HEK293 (cell line): Measurements from ENCODE around the gene MTFMT.

Experiments
- CTCF ChIA-PET: fragments of 350-600 bp; formaldehyde crosslinking; extraction: SDS; loops from one replicate; lab custom pipeline; 2021; ENCODE audit warnings: antibody characterized with exemption; lab: Yijun Ruan, JAX
- POLR2A ChIA-PET: fragments of 300-600 bp; formaldehyde crosslinking; extraction: SDS; loops from one replicate; lab custom pipeline; 2020; ENCODE audit warnings: antibody characterized with exemption, inconsistent platforms; lab: Yijun Ruan, JAX
- H3K27ac ChIP-seq: fragments of 200-500 bp; sonication (Bioruptor generic); 2 replicates; pipeline ENCODE4 v1.5.1; 2014; ENCODE audit warnings: low read depth, low read length, control low read depth, inconsistent platforms; ENCODE audit errors: extremely low read depth
- H3K36me3 ChIP-seq, 2 experiments: fragments of 200-500 bp in 1 of 2; sonication (Bioruptor generic) in 1 of 2; 1 replicate in 1 of 2; 2 replicates in 1 of 2; pipeline ENCODE4 v1.5.1; 2014 to 2017; ENCODE audit warnings: inconsistent platforms in 2 of 2, low read length in 2 of 2; ENCODE audit not compliant: control insufficient read depth in 2 of 2, insufficient read depth in 1 of 2
- H3K4me1 ChIP-seq: fragments of 200-500 bp; sonication (Bioruptor generic); 2 replicates; pipeline ENCODE4 v1.5.1; 2014; ENCODE audit warnings: mild to moderate bottlenecking, low read length, inconsistent platforms; ENCODE audit not compliant: control insufficient read depth, insufficient read depth
- H3K4me3 ChIP-seq: 2 replicates; pipeline ENCODE4 v1.5.1; 2011; ENCODE audit warnings: low read depth, mild to moderate bottlenecking, control low read depth, low read length, moderate library complexity
- H3K9me3 ChIP-seq: fragments of 200-500 bp; sonication (Bioruptor generic); 2 replicates; pipeline ENCODE4 v1.5.1; 2014; ENCODE audit warnings: low read depth, low read length, inconsistent platforms; ENCODE audit not compliant: control insufficient read depth, insufficient read depth
- GLIS1 ChIP-seq: fragments of 450-650 bp; formaldehyde crosslinking; IDR thresholded peaks from 2 replicates; pipeline ENCODE4 v1.5.1; 2016; ENCODE audit warnings: missing biosample characterization, missing genetic modification characterization
- INSM2 ChIP-seq: fragments of 450-650 bp; formaldehyde crosslinking; IDR thresholded peaks from 2 replicates; pipeline ENCODE4 v1.5.1; 2016; ENCODE audit warnings: missing biosample characterization, missing genetic modification characterization
- KLF16 ChIP-seq: fragments of 450-650 bp; formaldehyde crosslinking; IDR thresholded peaks from 2 replicates; pipeline ENCODE4 v1.5.1; 2017; ENCODE audit warnings: missing biosample characterization, missing genetic modification characterization
- OVOL3 ChIP-seq: fragments of 450-650 bp; formaldehyde crosslinking; IDR thresholded peaks from 2 replicates; pipeline ENCODE4 v1.5.1; 2016; ENCODE audit warnings: missing biosample characterization, missing genetic modification characterization
- SETDB1 ChIP-seq: IDR thresholded peaks from one replicate; pipeline ENCODE4 v1.6.1; 2017; ENCODE audit warnings: mild to moderate bottlenecking, low read length, moderate library complexity, mixed read lengths; ENCODE audit not compliant: insufficient read length
- WT1 ChIP-seq: fragments of 450-650 bp; formaldehyde crosslinking; IDR thresholded peaks from 2 replicates; pipeline ENCODE4 v1.5.1; 2016; ENCODE audit warnings: missing biosample characterization, missing genetic modification characterization
- ZBTB1 ChIP-seq: fragments of 450-650 bp; formaldehyde crosslinking; IDR thresholded peaks from 2 replicates; pipeline ENCODE4 v1.5.1; 2016; ENCODE audit warnings: missing biosample characterization, missing genetic modification characterization
- ZNF146 ChIP-seq: fragments of 450-650 bp; formaldehyde crosslinking; IDR thresholded peaks from 2 replicates; pipeline ENCODE4 v1.5.1; 2016; ENCODE audit warnings: missing biosample characterization, missing genetic modification characterization
- ZNF155 ChIP-seq: fragments of 450-650 bp; formaldehyde crosslinking; IDR thresholded peaks from 2 replicates; pipeline ENCODE4 v1.5.1; 2016; ENCODE audit warnings: missing biosample characterization, missing genetic modification characterization
- ZNF157 ChIP-seq: fragments of 450-650 bp; formaldehyde crosslinking; IDR thresholded peaks from 2 replicates; pipeline ENCODE4 v1.5.1; 2016; ENCODE audit warnings: missing biosample characterization, missing genetic modification characterization
- ZNF19 ChIP-seq: fragments of 450-650 bp; formaldehyde crosslinking; IDR thresholded peaks from 2 replicates; pipeline ENCODE4; 2016; ENCODE audit warnings: missing biosample characterization, missing genetic modification characterization, low read depth
- ZNF266 ChIP-seq: fragments of 450-650 bp; formaldehyde crosslinking; IDR thresholded peaks from 2 replicates; pipeline ENCODE4 v1.5.1; 2016; ENCODE audit warnings: missing biosample characterization, missing genetic modification characterization, low read depth
- ZNF311 ChIP-seq: fragments of 450-650 bp; formaldehyde crosslinking; IDR thresholded peaks from 2 replicates; pipeline ENCODE4 v1.5.1; 2017; ENCODE audit warnings: missing biosample characterization, missing genetic modification characterization, borderline replicate concordance
- ZNF324 ChIP-seq: fragments of 450-650 bp; formaldehyde crosslinking; IDR thresholded peaks from 2 replicates; pipeline ENCODE4 v1.5.1; 2016; ENCODE audit warnings: missing biosample characterization, missing genetic modification characterization
- ZNF366 ChIP-seq: fragments of 450-650 bp; formaldehyde crosslinking; conservative IDR thresholded peaks from 2 replicates; pipeline ENCODE4 v1.5.1; 2016; ENCODE audit warnings: missing biosample characterization, missing genetic modification characterization
- ZNF416 ChIP-seq: fragments of 450-650 bp; formaldehyde crosslinking; IDR thresholded peaks from 2 replicates; pipeline ENCODE4 v1.5.1; 2016; ENCODE audit warnings: missing biosample characterization, missing genetic modification characterization
- ZNF510 ChIP-seq: fragments of 450-650 bp; formaldehyde crosslinking; IDR thresholded peaks from 2 replicates; pipeline ENCODE4 v1.5.1; 2018; ENCODE audit warnings: mild to moderate bottlenecking, missing genetic modification characterization, missing biosample characterization; ENCODE audit not compliant: insufficient replicate concordance
- ZNF513 ChIP-seq: fragments of 450-650 bp; IDR thresholded peaks from 2 replicates; pipeline ENCODE4 v1.5.1; 2018; ENCODE audit warnings: missing biosample characterization, missing genetic modification characterization
- ZNF571 ChIP-seq: fragments of 450-650 bp; formaldehyde crosslinking; IDR thresholded peaks from 2 replicates; pipeline ENCODE4 v1.5.0; 2017; ENCODE audit warnings: missing biosample characterization, missing genetic modification characterization
- ZNF623 ChIP-seq: fragments of 450-650 bp; formaldehyde crosslinking; IDR thresholded peaks from 2 replicates; pipeline ENCODE4 v1.5.1; 2016; ENCODE audit warnings: missing biosample characterization, missing genetic modification characterization
- ZNF639 ChIP-seq: fragments of 450-650 bp; formaldehyde crosslinking; IDR thresholded peaks from 2 replicates; pipeline ENCODE4 v1.5.1; 2016; ENCODE audit warnings: missing biosample characterization, missing genetic modification characterization
- ZNF660 ChIP-seq: fragments of 450-650 bp; IDR thresholded peaks from 2 replicates; pipeline ENCODE4 v1.5.1; 2018; ENCODE audit warnings: missing biosample characterization, mild to moderate bottlenecking, missing genetic modification characterization
- ZNF677 ChIP-seq: fragments of 450-650 bp; IDR thresholded peaks from 2 replicates; pipeline ENCODE4 v1.5.0; 2018; ENCODE audit warnings: missing biosample characterization, mild to moderate bottlenecking, missing genetic modification characterization, moderate library complexity
- ZNF791 ChIP-seq: fragments of 450-650 bp; formaldehyde crosslinking; IDR thresholded peaks from 2 replicates; pipeline ENCODE4 v1.5.1; 2016; ENCODE audit warnings: missing biosample characterization, missing genetic modification characterization
- ZNF837 ChIP-seq: fragments of 450-650 bp; formaldehyde crosslinking; IDR thresholded peaks from 2 replicates; pipeline ENCODE4 v1.5.1; 2016; ENCODE audit warnings: missing biosample characterization, missing genetic modification characterization
- TF ChIP-seq, protein P1 (sequence below): fragments of 450-650 bp; formaldehyde crosslinking; IDR thresholded peaks from 2 replicates; pipeline ENCODE4 v1.5.1; 2016; ENCODE audit warnings: missing biosample characterization, missing genetic modification characterization
- TF ChIP-seq, protein P2 (sequence below): fragments of 450-650 bp; formaldehyde crosslinking; IDR thresholded peaks from 2 replicates; pipeline ENCODE4 v1.5.1; 2017; ENCODE audit warnings: missing biosample characterization, missing genetic modification characterization

MTFMT gene

DNA sequence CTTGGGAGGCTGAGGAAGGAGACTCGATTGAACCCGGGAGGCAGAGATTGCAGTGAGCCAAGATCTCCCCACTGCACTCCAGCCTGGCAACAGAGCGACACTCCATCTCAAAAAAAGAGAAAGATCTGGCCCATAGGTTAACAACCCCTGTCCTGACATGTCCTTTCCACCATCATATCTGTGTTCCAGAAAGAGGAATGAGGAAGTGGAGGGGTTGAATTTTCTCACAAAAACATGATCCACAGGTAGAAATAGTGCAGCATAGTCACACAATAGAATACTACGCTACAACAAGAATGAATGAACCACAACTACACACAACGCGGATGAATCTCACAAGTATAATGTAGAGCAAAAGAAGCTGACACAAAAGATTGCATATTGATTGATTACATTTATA is 11.0 kb upstream of the MTFMT start:
- no peak overlapping the region for H3K4me3 ChIP-seq
- POLR2A ChIA-PET: no interaction called here
- CTCF ChIA-PET: no interaction called here
- TF ChIP-seq ZNF623 (tag by site-specific recombination) (no peak), GLIS1 (tag by site-specific recombination) (no peak), ZNF510 (tag by site-specific recombination) (no peak), OVOL3 (tag by site-specific recombination) (no peak), SETDB1 (no peak), ZNF155 (tag by site-specific recombination) (no peak), ZNF571 (tag by site-specific recombination) (no peak), ZNF513 (tag by site-specific recombination) (no peak), ZNF19 (no peak), ZNF837 (tag by site-specific recombination) (no peak), ZNF639 (tag by site-specific recombination) (no peak), ZNF677 (no peak), ZNF324 (tag by site-specific recombination) (no peak)
- TF ChIP-seq, protein P1, sequence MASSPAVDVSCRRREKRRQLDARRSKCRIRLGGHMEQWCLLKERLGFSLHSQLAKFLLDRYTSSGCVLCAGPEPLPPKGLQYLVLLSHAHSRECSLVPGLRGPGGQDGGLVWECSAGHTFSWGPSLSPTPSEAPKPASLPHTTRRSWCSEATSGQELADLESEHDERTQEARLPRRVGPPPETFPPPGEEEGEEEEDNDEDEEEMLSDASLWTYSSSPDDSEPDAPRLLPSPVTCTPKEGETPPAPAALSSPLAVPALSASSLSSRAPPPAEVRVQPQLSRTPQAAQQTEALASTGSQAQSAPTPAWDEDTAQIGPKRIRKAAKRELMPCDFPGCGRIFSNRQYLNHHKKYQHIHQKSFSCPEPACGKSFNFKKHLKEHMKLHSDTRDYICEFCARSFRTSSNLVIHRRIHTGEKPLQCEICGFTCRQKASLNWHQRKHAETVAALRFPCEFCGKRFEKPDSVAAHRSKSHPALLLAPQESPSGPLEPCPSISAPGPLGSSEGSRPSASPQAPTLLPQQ (tag by site-specific recombination): no peak
- H3K36me3 ChIP-seq: no peaks in the 10 kb centered on the region
- H3K27ac ChIP-seq: no peak overlapping the region
- H3K9me3 ChIP-seq: no peaks in the 10 kb centered on the region
- H3K4me1 ChIP-seq: no peaks in the 10 kb centered on the region

- TF ChIP-seq, protein P2, sequence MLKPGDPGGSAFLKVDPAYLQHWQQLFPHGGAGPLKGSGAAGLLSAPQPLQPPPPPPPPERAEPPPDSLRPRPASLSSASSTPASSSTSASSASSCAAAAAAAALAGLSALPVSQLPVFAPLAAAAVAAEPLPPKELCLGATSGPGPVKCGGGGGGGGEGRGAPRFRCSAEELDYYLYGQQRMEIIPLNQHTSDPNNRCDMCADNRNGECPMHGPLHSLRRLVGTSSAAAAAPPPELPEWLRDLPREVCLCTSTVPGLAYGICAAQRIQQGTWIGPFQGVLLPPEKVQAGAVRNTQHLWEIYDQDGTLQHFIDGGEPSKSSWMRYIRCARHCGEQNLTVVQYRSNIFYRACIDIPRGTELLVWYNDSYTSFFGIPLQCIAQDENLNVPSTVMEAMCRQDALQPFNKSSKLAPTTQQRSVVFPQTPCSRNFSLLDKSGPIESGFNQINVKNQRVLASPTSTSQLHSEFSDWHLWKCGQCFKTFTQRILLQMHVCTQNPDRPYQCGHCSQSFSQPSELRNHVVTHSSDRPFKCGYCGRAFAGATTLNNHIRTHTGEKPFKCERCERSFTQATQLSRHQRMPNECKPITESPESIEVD (tag by site-specific recombination): no peak
- TF ChIP-seq ZBTB1: no peak
- no peak for TF ChIP-seq KLF16 (tag by site-specific recombination)
- no peak for TF ChIP-seq WT1 (tag by site-specific recombination)
- no peak for TF ChIP-seq ZNF416 (tag by site-specific recombination)
- no peak for TF ChIP-seq ZNF266 (tag by site-specific recombination)
- no peak for TF ChIP-seq INSM2 (tag by site-specific recombination)
- no peak for TF ChIP-seq ZNF366 (tag by site-specific recombination)
- no peak for TF ChIP-seq ZNF146
- no peak for TF ChIP-seq ZNF157
- TF ChIP-seq ZNF660 (tag by site-specific recombination): no peak
- TF ChIP-seq ZNF791 (tag by site-specific recombination): no peak
- no peak for TF ChIP-seq ZNF311
- H3K4me1 ChIP-seq: no peaks in the 10 kb centered on the region
- ChIA-PET CTCF (interaction anchor here (1.2 to 2.0 kb wide), 3 partner anchors 16 to 229 kb away, joined by 3 to 8 read pairs (median 5); no protein-coding TSS in a partner anchor), POLR2A (no interaction called here)
- no peak overlapping the region for H3K4me3 ChIP-seq
- H3K9me3 ChIP-seq: no peaks in the 10 kb centered on the region
- H3K27ac ChIP-seq: no peak overlapping the region
- no peaks in the 10 kb centered on the region for H3K36me3 ChIP-seq
These were observed 9.4 kb upstream of the MTFMT start for GRCh38 chr15:65038836-65039235.
